Upper lobe of right lung (tissue), 1 donor: ENCODE results near the gene PREP. TPM values are rescaled to one million over a fixed set of nuclear protein-coding genes. Genes with fewer than 3 reads are reported as not detected.

ENCODE experiments used
- ATAC-seq: fragments of 200-7000 bp; cut with Tn5 transposase; one replicate; pipeline ENCODE4 v1.9.1; 2020; ENCODE audit warnings: mild to moderate bottlenecking, moderate library complexity
- DNase-seq: peaks from one replicate; pipeline ENCODE4 v3.0.0-alpha.2; 2020
- H3K27ac ChIP-seq: fragments of 200-600 bp; one replicate; pipeline ENCODE4 v1.8.0; 2022
- H3K27me3 ChIP-seq: fragments of 200-600 bp; one replicate; pipeline ENCODE4 v1.8.0; 2022; ENCODE audit warnings: mild to moderate bottlenecking
- H3K36me3 ChIP-seq: fragments of 200-600 bp; one replicate; pipeline ENCODE4 v1.8.0; 2022
- H3K4me1 ChIP-seq: fragments of 200-600 bp; one replicate; pipeline ENCODE4 v1.8.0; 2022
- H3K4me3 ChIP-seq: fragments of 200-600 bp; one replicate; pipeline ENCODE4 v1.8.0; 2022; ENCODE audit warnings: mild to moderate bottlenecking
- H3K9me3 ChIP-seq: fragments of 200-600 bp; one replicate; pipeline ENCODE4 v1.8.0; 2022
- intact Hi-C: fragments of 100-400 bp; cut with DNase I; formaldehyde crosslinking; loops from one replicate; pipeline ENCODE4 v1.11.0; 2022
- total RNA-seq: library from RNA; stranded (reverse); fragmentation: NEBNext Ultra II Directional; extraction: Animal tissue kit (Norgen Biotek cat#: 25700); gene quantifications from one replicate; pipeline ENCODE4 v1.2.1, GENCODE V29; 2021
- TF ChIP-seq, protein P1 (sequence below): fragments of 200-600 bp; IDR thresholded peaks from one replicate; pipeline ENCODE4 v1.8.0; 2022; ENCODE audit warnings: antibody characterized with exemption
- donor health status: DM: no; HTN: yes; CAD: no; lungs with severe emphysema.

Gene PREP
- total RNA-seq, 1 donor from 2014 or later: 32.9 TPM

DNA sequence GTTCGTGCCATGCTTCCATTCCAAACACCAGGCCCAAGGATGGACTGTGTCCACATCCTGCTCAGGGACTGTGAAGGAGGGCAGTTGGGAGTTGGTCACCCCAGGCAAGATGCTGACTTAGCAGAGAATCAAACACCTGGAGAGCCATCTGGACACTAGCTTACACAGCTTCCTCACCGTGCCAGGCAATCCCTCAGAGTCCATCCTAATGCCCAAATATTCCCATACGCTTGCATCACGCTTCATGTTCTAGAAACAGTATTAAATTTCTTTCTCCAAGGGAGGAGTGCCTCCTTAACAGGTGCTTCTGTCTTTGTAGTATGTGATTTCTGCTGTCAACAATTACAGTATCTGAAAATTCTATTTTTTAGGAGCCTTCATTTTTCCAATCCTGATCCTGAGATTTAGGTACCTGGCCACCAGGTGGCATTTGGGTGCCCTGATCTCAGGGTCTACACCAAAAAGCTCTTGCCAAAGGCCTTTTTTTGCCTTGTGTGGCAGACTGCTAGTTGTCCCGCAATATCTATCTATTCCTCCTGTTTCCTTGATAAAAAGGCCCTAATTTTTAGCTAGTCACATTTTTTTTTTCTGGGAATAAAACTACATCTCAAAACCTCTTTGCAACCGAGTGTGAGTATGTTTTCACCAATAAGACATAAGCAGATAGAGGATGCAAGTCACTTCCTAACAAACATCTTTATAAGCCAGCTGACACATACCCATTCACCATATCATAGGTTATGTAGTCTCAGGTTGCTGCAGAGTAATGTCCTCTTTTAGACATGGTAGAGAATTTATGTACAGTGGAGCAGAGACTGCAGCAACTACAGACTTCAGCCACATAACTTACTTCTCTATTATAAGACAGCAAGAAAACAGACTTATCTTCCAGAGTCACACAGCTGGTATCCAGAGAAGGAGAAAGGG lies 85.0 kb downstream of the PREP start:
- no peak overlapping the region for H3K27ac ChIP-seq
- no peaks in the 10 kb centered on the region for H3K4me1 ChIP-seq
- intact Hi-C loops: no loop called here
- TF ChIP-seq, protein P1, sequence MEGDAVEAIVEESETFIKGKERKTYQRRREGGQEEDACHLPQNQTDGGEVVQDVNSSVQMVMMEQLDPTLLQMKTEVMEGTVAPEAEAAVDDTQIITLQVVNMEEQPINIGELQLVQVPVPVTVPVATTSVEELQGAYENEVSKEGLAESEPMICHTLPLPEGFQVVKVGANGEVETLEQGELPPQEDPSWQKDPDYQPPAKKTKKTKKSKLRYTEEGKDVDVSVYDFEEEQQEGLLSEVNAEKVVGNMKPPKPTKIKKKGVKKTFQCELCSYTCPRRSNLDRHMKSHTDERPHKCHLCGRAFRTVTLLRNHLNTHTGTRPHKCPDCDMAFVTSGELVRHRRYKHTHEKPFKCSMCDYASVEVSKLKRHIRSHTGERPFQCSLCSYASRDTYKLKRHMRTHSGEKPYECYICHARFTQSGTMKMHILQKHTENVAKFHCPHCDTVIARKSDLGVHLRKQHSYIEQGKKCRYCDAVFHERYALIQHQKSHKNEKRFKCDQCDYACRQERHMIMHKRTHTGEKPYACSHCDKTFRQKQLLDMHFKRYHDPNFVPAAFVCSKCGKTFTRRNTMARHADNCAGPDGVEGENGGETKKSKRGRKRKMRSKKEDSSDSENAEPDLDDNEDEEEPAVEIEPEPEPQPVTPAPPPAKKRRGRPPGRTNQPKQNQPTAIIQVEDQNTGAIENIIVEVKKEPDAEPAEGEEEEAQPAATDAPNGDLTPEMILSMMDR: peak; percentile 41
- DNase-seq (no peak), ATAC-seq (peak; percentile 62)
- no peaks in the 10 kb centered on the region for H3K9me3 ChIP-seq
- H3K4me3 ChIP-seq: no peak overlapping the region
- H3K27me3 ChIP-seq: no peaks in the 10 kb centered on the region
- peaks cover 50% of the 10 kb centered on the region for H3K36me3 ChIP-seq

DNA sequence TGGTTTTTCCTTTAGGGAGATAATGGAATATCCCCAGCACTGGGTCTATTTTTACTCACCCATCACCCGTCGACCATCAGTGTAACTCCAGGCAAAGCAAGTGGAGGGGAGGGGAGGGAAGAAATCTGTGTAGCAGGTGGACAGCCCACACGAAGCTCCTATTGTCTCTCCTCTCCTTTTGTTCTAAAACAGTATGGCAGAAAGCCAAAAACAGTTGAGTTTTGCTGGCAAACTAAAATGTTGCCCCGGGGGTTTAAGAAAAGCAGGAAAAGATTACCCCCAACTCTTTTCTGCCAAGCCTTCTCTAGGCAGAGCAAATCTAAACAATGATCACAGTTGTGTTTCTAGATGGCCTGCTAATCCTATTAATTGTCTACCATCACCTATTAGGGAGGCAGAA lies 89.7 kb downstream of the PREP start:
- H3K9me3 ChIP-seq: no peaks in the 10 kb centered on the region
- intact Hi-C loops: no loop called here
- H3K27me3 ChIP-seq: no peaks in the 10 kb centered on the region
- no peak overlapping the region for H3K27ac ChIP-seq
- H3K4me1 ChIP-seq: no peaks in the 10 kb centered on the region
- peaks cover 42% of the 10 kb centered on the region for H3K36me3 ChIP-seq
- TF ChIP-seq, protein P1: no peak
- H3K4me3 ChIP-seq: no peak overlapping the region
- ATAC-seq (no peak), DNase-seq (no peak)

DNA sequence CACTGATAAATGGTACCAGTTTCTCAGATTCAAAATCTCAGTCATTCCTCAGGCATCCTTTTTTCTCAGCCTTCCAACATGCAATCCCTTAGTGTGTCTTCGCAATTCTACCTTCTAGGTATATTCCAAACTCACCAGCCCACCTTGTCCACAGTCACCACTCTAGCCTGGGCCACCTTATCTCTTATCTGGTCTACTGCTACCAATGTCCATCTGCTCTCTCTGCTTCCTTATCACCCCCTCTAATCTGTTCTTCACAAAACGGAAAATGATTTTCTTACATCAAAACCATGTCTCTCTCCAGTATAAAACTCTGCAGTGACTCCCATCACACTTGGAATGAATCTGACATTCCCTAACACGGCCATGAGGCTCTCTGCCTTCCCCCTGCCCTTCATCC lies 91.9 kb downstream of the PREP start:
- intact Hi-C loops: no loop called here
- no peaks in the 10 kb centered on the region for H3K9me3 ChIP-seq
- no peak for DNase-seq
- no peak overlapping the region for H3K27ac ChIP-seq
- no peak for ATAC-seq
- H3K27me3 ChIP-seq: no peaks in the 10 kb centered on the region
- TF ChIP-seq, protein P1: no peak
- H3K4me3 ChIP-seq: no peak overlapping the region
- no peaks in the 10 kb centered on the region for H3K4me1 ChIP-seq
- H3K36me3 ChIP-seq: peaks cover 25% of the 10 kb centered on the region

DNA sequence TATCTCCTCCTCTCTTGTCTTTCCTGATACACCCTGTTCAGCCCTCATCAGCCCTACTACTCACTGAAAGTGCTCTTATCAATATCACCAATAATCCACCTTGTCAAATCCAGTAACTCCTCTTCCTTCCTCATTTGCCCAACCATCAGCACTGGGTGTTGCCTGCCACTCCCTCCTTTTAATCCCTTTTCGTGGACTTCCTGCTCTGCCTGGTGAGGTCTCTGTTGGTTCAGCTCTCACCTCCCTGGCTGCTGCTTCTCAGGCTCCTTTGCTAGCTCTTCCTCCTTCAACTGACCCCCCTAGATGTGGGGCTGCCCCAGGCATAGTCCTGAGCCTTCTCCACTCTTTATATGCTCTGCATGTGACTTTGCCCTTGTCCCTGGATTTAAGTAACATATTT lies 92.5 kb downstream of the PREP start:
- TF ChIP-seq, protein P1: no peak
- intact Hi-C loops: no loop called here

DNA sequence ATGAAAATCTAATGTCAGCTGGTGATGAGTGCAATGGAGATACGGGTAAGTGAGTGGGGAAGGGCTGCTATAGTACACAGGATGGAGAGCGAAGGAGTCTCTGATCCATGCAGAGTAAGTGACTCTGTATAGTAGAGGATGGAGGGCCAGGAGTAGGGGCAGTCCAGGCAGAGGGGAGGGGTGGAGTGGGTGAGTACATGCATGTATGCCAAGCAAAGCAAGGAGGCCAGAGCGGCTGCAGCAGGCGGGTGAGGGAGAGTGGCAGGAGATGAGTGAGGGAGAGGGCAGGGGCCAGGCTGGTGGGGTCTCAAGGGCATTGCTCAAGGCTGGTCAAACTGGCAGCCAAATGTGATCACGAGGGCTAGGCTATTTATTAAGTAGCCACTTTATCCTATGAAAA lies 94.0 kb downstream of the PREP start:
- peak; percentile 10 for ATAC-seq
- TF ChIP-seq, protein P1: no peak
- no peak overlapping the region for H3K27ac ChIP-seq
- no peak overlapping the region for H3K4me3 ChIP-seq
- DNase-seq: no peak
- intact Hi-C loops: no loop called here
- H3K36me3 ChIP-seq: peaks cover 17% of the 10 kb centered on the region
- H3K9me3 ChIP-seq: no peaks in the 10 kb centered on the region
- H3K4me1 ChIP-seq: no peaks in the 10 kb centered on the region
- no peaks in the 10 kb centered on the region for H3K27me3 ChIP-seq

More for the DNA sequence above, 92.5 kb downstream of the PREP start:
- H3K4me1 ChIP-seq: no peaks in the 10 kb centered on the region
- no peaks in the 10 kb centered on the region for H3K27me3 ChIP-seq
- DNase-seq (no peak), ATAC-seq (no peak)
- H3K36me3 ChIP-seq: peaks cover 22% of the 10 kb centered on the region
- no peak overlapping the region for H3K27ac ChIP-seq
- no peak overlapping the region for H3K4me3 ChIP-seq
- H3K9me3 ChIP-seq: no peaks in the 10 kb centered on the region
